Measurements from ENCODE around the gene PTH.

- TF ChIP-seq CTCF (IDR thresholded peaks at IDR 0.05; ENCODE audit: low read depth, low read length) (no peak), POLR2A (IDR thresholded peaks at IDR 0.05; ENCODE audit: extremely low read depth, insufficient read length) (no peak), MYC (IDR thresholded peaks at IDR 0.05; ENCODE audit: low read depth, low read length) (no peak)
- TF ChIP-seq, protein P1, sequence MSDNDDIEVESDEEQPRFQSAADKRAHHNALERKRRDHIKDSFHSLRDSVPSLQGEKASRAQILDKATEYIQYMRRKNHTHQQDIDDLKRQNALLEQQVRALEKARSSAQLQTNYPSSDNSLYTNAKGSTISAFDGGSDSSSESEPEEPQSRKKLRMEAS (IDR thresholded peaks at IDR 0.05; ENCODE audit: low read depth, low read length), result no peak
Measured at GRCh38 chr11:13495929-13496328, at the start of gene PTH.

All from NB4 (cell line).